OCI-LY1 (cell line): ENCODE results near the gene RAPGEF6.

Source experiments
- CTCF ChIP-seq: fragments of 200-600 bp; sonication (generic), shearing (Covaris generic); IDR thresholded peaks from 2 replicates; pipeline ENCODE4 v1.5.1; 2017; ENCODE audit warnings: mild to moderate bottlenecking, antibody characterized with exemption, low read length, moderate library complexity, mixed read lengths
- EZH2 ChIP-seq: fragments of 200-600 bp; sonication (generic), shearing (Covaris generic); IDR thresholded peaks from 2 replicates; pipeline ENCODE4 v1.8.0; 2017; ENCODE audit warnings: borderline replicate concordance, mixed run types, mild to moderate bottlenecking, antibody characterized with exemption, low read length, moderate library complexity, mixed read lengths

DNA sequence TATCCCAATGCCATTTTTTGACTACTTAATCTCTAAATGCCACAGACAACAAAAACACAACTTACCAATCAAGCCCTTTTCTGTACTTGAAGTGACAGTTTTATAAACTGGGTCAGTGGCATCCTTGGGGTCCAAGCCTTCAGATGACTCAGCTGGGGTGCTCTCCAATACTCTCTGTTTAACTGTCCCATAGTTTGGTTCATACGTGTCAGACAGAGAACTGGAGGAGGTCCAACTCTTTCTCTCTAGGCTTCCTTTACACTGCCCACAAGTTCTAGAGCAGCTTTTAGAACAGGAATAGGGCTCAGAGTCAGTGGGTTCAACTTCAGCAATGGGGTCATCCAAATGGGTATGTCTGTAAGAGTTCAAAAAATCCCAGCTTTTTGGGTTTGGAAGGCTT, 204.2 kb downstream of the RAPGEF6 start:
- TF ChIP-seq CTCF (no peak), EZH2 (no peak)
